Naive B cell (primary cell): ENCODE measurements around the gene TPRX1. TPM values are rescaled to one million over a fixed set of nuclear protein-coding genes. Genes with fewer than 3 reads are reported as not detected.
"Not testable (repeated sequence)": the region's sequence is repeated elsewhere in the genome, so short reads cannot be mapped to it uniquely, and the experiment has no call there.

Experiments
- ATAC-seq, 2 donors: fragments of 150-1000 bp; cut with Tn5 transposase; 2 replicates each; pipeline ENCODE4 v1.10.0; 2021; ENCODE audit warnings: low read depth in 2 of 2, mild to moderate bottlenecking in 2 of 2, moderate library complexity in 2 of 2
- DNase-seq: peaks from one replicate; pipeline ENCODE4 v3.0.0; 2022
- H3K27ac Mint-ChIP-seq, 6 donors: one replicate each; pipeline ENCODE4 v1.8.0; 2020 to 2022; ENCODE audit warnings: mild to moderate bottlenecking in 6 of 6, mixed read lengths in 6 of 6, moderate library complexity in 5 of 6, inconsistent platforms in 2 of 6
- H3K27me3 Mint-ChIP-seq, 3 donors: one replicate each; pipeline ENCODE4 v1.8.0; 2021 to 2022; ENCODE audit warnings: mixed read lengths in 3 of 3, mild to moderate bottlenecking in 1 of 3
- H3K36me3 Mint-ChIP-seq, 2 donors: one replicate each; pipeline ENCODE4 v1.8.0; 2020 to 2022; ENCODE audit warnings: mixed read lengths in 2 of 2, inconsistent platforms in 1 of 2, mild to moderate bottlenecking in 1 of 2
- H3K4me1 Mint-ChIP-seq, 3 donors: one replicate each; pipeline ENCODE4 v1.8.0; 2020 to 2022; ENCODE audit warnings: mixed read lengths in 3 of 3, inconsistent platforms in 1 of 3, mild to moderate bottlenecking in 1 of 3, moderate library complexity in 1 of 3
- H3K4me3 Mint-ChIP-seq, 8 donors: one replicate each; pipeline ENCODE4 v1.8.0; 2020 to 2022; ENCODE audit warnings: mild to moderate bottlenecking in 8 of 8, mixed read lengths in 8 of 8, moderate library complexity in 8 of 8, inconsistent platforms in 2 of 8
- H3K9me3 Mint-ChIP-seq, 7 donors: one replicate each; pipeline ENCODE4 v1.8.0; 2020 to 2022; ENCODE audit warnings: mixed read lengths in 7 of 7, mild to moderate bottlenecking in 5 of 7, inconsistent platforms in 2 of 7, moderate library complexity in 1 of 7
- polyA plus RNA-seq, 6 donors: library from polyadenylated mRNA; unstranded; fragments of 300-500 nt; fragmentation: Illumina TruSeq; gene quantifications; one replicate each; pipeline ENCODE4 v1.2.3, GENCODE V29; 2021; ENCODE audit warnings: low read depth in 6 of 6

TPRX1 gene
- polyA plus RNA-seq, 6 donors from 2014 or later, result not detected

GRCh38 chr19:47777245-47778048 is 26.9 kb downstream of the TPRX1 start:
- Mint-ChIP-seq H3K4me1 (peaks cover 14 to 36% (median 26%) of the 10 kb centered on the region in 3 donors), H3K4me3 (peak overlapping the region; percentile 88 to 96 (median 93)), H3K27ac (peak overlapping the region in 3 of 6 donors; percentile 26 to 97 (median 92))
- DNase-seq, H3K9me3 Mint-ChIP-seq, ATAC-seq, H3K36me3 Mint-ChIP-seq, H3K27me3 Mint-ChIP-seq: not testable (repeated sequence)

GRCh38 chr19:47776568-47776967 is 27.8 kb downstream of the TPRX1 start:
- ATAC-seq, result no peak
- peak overlapping the region in 3 of 8 donors; percentile 6 to 96 (median 43) for H3K4me3 Mint-ChIP-seq

DNA sequence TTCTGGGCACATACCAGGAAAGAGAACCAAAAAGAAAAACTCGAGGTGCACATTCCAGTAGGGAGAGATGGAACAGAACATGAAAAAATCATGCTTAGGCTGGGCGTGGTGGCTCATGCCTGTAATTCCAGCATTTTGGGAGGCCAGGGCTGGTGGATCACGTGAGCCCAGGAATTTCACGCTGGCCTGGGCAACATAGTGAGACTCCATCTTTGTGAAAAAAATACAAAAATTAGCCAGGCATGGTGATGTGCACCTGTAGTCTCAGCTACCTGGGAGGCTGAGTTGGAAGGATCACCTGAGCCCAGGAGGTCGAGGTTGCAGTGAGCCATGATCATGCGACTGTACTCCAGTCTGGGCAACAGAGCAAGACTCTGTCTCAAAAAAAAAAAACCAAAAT is 33.1 kb downstream of the TPRX1 start:
- H3K4me3 Mint-ChIP-seq, DNase-seq, H3K4me1 Mint-ChIP-seq, ATAC-seq, H3K9me3 Mint-ChIP-seq, H3K27me3 Mint-ChIP-seq, H3K36me3 Mint-ChIP-seq: not testable (repeated sequence)
- peak overlapping the region in 2 of 6 donors; percentile 3 to 68 for H3K27ac Mint-ChIP-seq

More at GRCh38 chr19:47776568-47776967, 27.8 kb downstream of the TPRX1 start:
- no peaks in the 10 kb centered on the region for H3K27me3 Mint-ChIP-seq
- H3K4me1 Mint-ChIP-seq, result peaks cover 14 to 36% (median 24%) of the 10 kb centered on the region in 3 donors
- peaks cover 0 to 5% of the 10 kb centered on the region in 2 donors for H3K36me3 Mint-ChIP-seq
- H3K9me3 Mint-ChIP-seq, result no peaks in the 10 kb centered on the region
- H3K27ac Mint-ChIP-seq, result no peak overlapping the region
- no peak for DNase-seq

DNA sequence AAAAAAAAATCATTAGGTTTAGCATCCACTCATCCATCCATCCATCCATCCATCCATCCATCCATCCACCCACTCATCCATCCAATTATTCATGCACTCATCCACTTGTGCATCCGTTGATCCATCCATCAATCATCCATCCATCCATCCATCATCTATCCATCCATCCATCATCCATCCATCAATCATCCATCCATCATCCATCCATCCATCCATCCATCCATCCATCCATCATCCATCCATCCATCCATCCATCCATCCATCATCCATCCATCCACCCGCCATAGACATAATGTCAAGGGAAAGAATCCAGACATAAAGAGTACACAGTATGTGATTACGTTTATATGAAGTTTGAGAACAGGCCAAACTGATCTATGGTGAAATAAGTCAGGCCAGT is 34.8 kb downstream of the TPRX1 start:
- Mint-ChIP-seq H3K9me3 (peaks cover 0 to 3% (median 0%) of the 10 kb centered on the region in 7 donors), H3K27ac (peak overlapping the region in 1 of 6 donors; percentile 72), H3K4me1 (peaks cover 0 to 4% (median 0%) of the 10 kb centered on the region in 3 donors), H3K27me3 (no peaks in the 10 kb centered on the region), H3K36me3 (no peaks in the 10 kb centered on the region), H3K4me3 (no peak overlapping the region)
- ATAC-seq (no peak), DNase-seq (no peak)

DNA sequence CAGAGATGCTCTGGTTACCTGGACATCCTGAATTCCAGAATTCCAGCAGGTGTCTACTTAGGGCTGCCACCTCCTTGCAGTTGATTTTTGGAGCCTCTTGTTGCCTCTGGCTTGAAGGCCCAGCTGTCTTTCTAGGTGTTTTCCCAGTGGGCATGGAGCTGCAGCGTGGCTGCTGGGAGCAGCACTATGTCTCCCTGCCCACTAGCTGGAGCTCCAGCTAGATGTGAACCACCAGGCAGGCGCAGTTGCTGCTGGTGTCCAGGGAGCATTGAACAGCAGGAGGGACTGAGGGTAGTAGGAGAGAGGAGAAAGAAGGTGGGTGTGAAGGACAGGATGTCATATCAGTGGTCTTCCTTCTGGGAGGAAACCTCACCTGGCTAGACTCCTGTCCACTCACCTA is 35.7 kb downstream of the TPRX1 start:
- no peak for ATAC-seq
- no peaks in the 10 kb centered on the region for H3K27me3 Mint-ChIP-seq
- H3K36me3 Mint-ChIP-seq, result no peaks in the 10 kb centered on the region
- no peak overlapping the region for H3K4me3 Mint-ChIP-seq
- peaks cover 0 to 4% (median 0%) of the 10 kb centered on the region in 3 donors for H3K4me1 Mint-ChIP-seq
- H3K27ac Mint-ChIP-seq, result peak overlapping the region in 1 of 6 donors; percentile 65
- no peak for DNase-seq
- peaks cover 0 to 3% (median 0%) of the 10 kb centered on the region in 7 donors for H3K9me3 Mint-ChIP-seq

GRCh38 chr19:47767349-47767748 is 37.0 kb downstream of the TPRX1 start:
- ATAC-seq, result no peak
- H3K27ac Mint-ChIP-seq, result no peak overlapping the region
- peaks cover 0 to 3% (median 0%) of the 10 kb centered on the region in 7 donors for H3K9me3 Mint-ChIP-seq

DNA sequence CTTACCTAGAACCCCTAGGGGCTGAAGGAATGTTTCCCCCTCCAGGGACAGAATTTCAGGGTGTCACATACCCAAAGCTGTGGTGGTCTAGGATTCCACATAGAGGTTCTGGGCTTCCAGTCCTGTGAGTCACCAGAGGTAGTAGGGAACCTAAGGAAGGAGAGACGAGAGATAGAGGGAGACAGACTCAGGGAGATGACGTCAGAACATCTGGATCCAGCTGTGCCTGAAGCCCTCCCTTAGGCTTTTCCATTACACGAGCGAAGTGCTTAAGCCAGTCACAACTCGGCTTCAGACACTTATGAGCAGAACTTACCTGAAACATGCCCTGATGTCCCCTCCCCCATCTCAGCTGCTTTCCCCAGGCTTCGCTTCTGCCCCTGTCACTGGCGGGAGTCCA is 37.7 kb downstream of the TPRX1 start:
- no peak overlapping the region for H3K27ac Mint-ChIP-seq
- H3K4me1 Mint-ChIP-seq, result peaks cover 0 to 8% (median 0%) of the 10 kb centered on the region in 3 donors
- H3K36me3 Mint-ChIP-seq, result no peaks in the 10 kb centered on the region
- no peak for DNase-seq
- H3K9me3 Mint-ChIP-seq, result peaks cover 0 to 3% (median 0%) of the 10 kb centered on the region in 7 donors
- H3K27me3 Mint-ChIP-seq, result no peaks in the 10 kb centered on the region
- no peak for ATAC-seq
- H3K4me3 Mint-ChIP-seq, result peak overlapping the region in 1 of 8 donors; percentile 61

More at GRCh38 chr19:47767349-47767748, 37.0 kb downstream of the TPRX1 start:
- no peaks in the 10 kb centered on the region for H3K27me3 Mint-ChIP-seq
- peaks cover 0 to 8% (median 0%) of the 10 kb centered on the region in 3 donors for H3K4me1 Mint-ChIP-seq
- no peak for DNase-seq
- peak overlapping the region in 1 of 8 donors; percentile 30 for H3K4me3 Mint-ChIP-seq
- H3K36me3 Mint-ChIP-seq, result no peaks in the 10 kb centered on the region

DNA sequence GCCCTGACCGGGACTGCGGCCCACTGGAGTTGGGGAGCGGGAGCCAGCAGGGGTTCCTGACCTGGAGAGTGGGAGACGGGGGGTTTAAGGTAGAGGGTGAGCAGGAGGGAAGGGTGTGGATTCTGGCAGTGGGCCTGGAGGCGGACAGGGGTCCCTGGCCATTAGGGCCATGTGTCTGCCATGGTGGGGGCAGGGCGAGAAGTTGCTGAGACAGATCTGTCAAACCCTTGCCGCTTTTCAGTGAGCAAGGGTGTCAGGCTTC is 38.1 kb downstream of the TPRX1 start:
- Mint-ChIP-seq H3K27me3 (no peaks in the 10 kb centered on the region), H3K27ac (peak overlapping the region in 1 of 6 donors; percentile 86), H3K4me3 (peak overlapping the region in 1 of 8 donors; percentile 55), H3K9me3 (peaks cover 0 to 3% (median 0%) of the 10 kb centered on the region in 7 donors), H3K36me3 (no peaks in the 10 kb centered on the region), H3K4me1 (peaks cover 0 to 8% (median 0%) of the 10 kb centered on the region in 3 donors)
- DNase-seq (no peak), ATAC-seq (no peak)

DNA sequence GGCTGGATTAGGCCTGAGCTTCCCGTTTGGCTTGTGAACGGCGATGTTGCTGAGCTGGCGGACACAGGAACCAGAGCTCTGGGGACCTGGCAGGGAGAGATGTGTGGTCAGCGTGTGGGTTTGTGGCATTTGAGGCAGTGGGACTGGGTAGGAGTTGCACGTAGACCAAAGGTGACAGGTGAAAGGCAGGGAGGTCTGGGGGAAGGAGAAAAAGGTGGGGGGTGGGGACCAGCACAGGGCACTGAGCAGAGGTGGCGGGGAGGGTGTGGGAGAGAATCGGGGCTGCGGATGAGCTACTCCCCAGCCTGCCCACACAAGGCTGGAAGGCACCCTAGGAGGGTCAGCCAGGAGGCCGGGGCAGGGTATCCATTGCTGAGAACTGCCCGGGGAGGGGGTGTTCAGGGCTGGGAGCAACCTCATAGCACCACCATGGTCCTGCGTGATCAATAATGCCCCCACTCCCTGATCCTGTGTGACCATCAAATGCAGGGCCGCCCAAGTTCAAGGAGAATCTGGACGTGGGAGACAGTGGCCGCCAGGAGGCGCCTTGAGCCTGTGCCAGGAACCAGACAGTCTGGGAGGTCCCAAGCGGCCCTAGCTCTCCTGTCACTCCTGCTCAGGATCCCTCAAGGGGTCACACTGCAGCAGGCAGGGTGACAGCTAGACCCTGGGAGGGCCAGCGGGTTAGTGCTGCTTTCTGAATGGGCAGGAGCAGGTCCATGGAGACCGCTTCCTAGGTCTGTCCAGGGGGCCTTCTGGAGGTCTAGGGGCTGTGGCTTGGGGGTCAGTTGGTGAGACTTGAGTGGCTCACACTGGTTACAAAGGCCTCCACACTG is 38.6 kb downstream of the TPRX1 start:
- Mint-ChIP-seq H3K4me1 (peaks cover 0 to 8% (median 0%) of the 10 kb centered on the region in 3 donors), H3K27me3 (no peaks in the 10 kb centered on the region), H3K27ac (peak overlapping the region in 2 of 6 donors; percentile 44 to 47), H3K4me3 (no peak overlapping the region), H3K9me3 (peaks cover 0 to 3% (median 0%) of the 10 kb centered on the region in 7 donors), H3K36me3 (no peaks in the 10 kb centered on the region)
- DNase-seq (no peak), ATAC-seq (peak in 1 of 2 donors; percentile 25)

GRCh38 chr19:47764705-47765104 is 39.6 kb downstream of the TPRX1 start:
- H3K9me3 Mint-ChIP-seq, H3K4me3 Mint-ChIP-seq: not testable (repeated sequence)

DNA sequence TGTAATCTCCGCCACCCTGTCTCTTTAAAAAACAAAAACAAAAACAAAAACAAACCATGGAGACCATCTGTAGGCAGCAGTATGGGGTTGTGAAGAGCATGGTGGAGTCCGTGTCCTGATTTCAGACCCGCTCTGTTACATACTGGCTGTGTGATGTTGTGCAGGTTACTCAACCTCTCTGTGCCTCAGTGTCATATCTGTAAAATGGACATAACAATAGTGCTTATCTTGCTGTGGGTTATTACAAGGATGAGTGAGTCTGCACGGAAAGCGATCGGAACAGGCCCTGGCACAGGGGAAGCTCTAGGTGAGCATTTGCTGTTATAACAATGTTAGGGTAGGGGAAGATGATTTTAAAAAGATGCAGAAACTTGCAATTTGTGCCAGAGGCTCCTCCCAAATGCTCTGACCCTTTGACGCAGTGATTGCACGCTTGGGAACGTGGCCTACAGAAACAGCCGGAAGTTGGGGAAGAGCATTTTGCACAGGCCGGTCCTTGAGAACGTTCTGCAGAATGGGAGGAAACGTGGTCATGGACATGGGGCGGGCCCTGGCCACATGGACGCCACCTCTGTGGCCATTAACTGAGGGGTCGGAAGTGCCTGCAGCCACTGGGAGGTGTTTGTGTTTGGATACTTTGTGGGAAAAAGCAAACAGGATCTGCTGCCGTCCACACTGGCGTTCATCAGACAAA is 41.6 kb downstream of the TPRX1 start:
- no peak for ATAC-seq
- peaks cover 0 to 5% (median 0%) of the 10 kb centered on the region in 7 donors for H3K9me3 Mint-ChIP-seq
- peaks cover 0 to 5% (median 0%) of the 10 kb centered on the region in 3 donors for H3K4me1 Mint-ChIP-seq
- H3K36me3 Mint-ChIP-seq, result peaks cover 10 to 15% of the 10 kb centered on the region in 2 donors
- DNase-seq, result no peak
- H3K27me3 Mint-ChIP-seq, result no peaks in the 10 kb centered on the region
- no peak overlapping the region for H3K4me3 Mint-ChIP-seq
- H3K27ac Mint-ChIP-seq, result no peak overlapping the region

More at GRCh38 chr19:47764705-47765104, 39.6 kb downstream of the TPRX1 start:
- not testable (repeated sequence) for H3K4me1 Mint-ChIP-seq, H3K27ac Mint-ChIP-seq, DNase-seq, ATAC-seq, H3K27me3 Mint-ChIP-seq, H3K36me3 Mint-ChIP-seq

DNA sequence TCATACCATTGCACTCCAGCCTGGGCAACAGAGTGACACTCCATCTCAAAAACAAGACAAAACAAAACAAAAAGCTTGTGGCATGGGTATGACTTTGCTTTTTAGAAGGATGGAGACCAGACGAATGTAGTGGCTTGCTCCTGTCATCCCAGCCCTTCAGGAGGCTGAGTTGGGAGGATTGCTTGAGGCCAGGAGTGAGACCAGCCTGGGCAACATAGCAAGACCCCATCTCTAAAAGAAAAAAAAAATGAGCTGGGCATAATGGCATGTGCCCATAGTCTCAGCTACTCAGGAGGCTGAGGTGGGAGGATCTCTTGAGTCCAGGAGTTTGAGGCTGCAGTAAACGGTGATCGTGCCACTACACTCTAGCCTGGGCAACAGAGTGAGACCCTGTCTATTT is 42.2 kb downstream of the TPRX1 start:
- H3K27ac Mint-ChIP-seq, result peak overlapping the region in 1 of 6 donors; percentile 41
- H3K36me3 Mint-ChIP-seq, result peaks cover 14 to 15% of the 10 kb centered on the region in 2 donors
- H3K4me1 Mint-ChIP-seq, result peaks cover 0 to 5% (median 0%) of the 10 kb centered on the region in 3 donors
- no peaks in the 10 kb centered on the region for H3K27me3 Mint-ChIP-seq
- ATAC-seq, result no peak
- peaks cover 0 to 5% (median 1%) of the 10 kb centered on the region in 7 donors for H3K9me3 Mint-ChIP-seq
- no peak overlapping the region for H3K4me3 Mint-ChIP-seq
- no peak for DNase-seq

GRCh38 chr19:47761566-47761965 is 42.8 kb downstream of the TPRX1 start:
- no peaks in the 10 kb centered on the region for H3K27me3 Mint-ChIP-seq
- no peak for ATAC-seq
- peaks cover 0 to 5% (median 2%) of the 10 kb centered on the region in 7 donors for H3K9me3 Mint-ChIP-seq
- H3K4me1 Mint-ChIP-seq, result peaks cover 0 to 5% (median 0%) of the 10 kb centered on the region in 3 donors
- DNase-seq, result no peak
- H3K27ac Mint-ChIP-seq, result peak overlapping the region in 2 of 6 donors; percentile 39 to 54
- peaks cover 15 to 20% of the 10 kb centered on the region in 2 donors for H3K36me3 Mint-ChIP-seq
- no peak overlapping the region for H3K4me3 Mint-ChIP-seq
